Measurements from ENCODE around the gene GLMP.
"Not testable (repeated sequence)": the region's sequence is repeated elsewhere in the genome, so short reads cannot be mapped to it uniquely, and the experiment has no call there.

Gene GLMP

GRCh38 chr1:156295391-156295947 lies at the start of gene GLMP:
TSS of gene GLMP (minus strand) at chr1:156295679. CDS start at chr1:156295645, 34 bp downstream.
- peak; percentile 29 for DNase-seq (ENCODE audit: low read depth)

GRCh38 chr1:156344409-156344808 lies 48.9 kb upstream of the GLMP start:
- no peak for DNase-seq (ENCODE audit: low read depth)

- no peak for DNase-seq (ENCODE audit: low read depth)
Observed at GRCh38 chr1:156342166-156342955, 46.9 kb upstream of the GLMP start.

- peak; percentile 99 for DNase-seq (ENCODE audit: low read depth)
Observed at GRCh38 chr1:156338180-156338976, 42.9 kb upstream of the GLMP start, which contains the start of the genes CCT3 and TSACC. TSS of gene CCT3 (minus strand) at chr1:156338292. CDS start at chr1:156338184, 108 bp downstream. TSS of gene TSACC (plus strand) at chr1:156338526. CDS start at chr1:156339758, 1,232 bp downstream.

- no peak for DNase-seq (ENCODE audit: low read depth)
Observed at GRCh38 chr1:156337888-156338179, 42.4 kb upstream of the GLMP start.

GRCh38 chr1:156337052-156337887 lies 41.8 kb upstream of the GLMP start:
- no peak for DNase-seq (ENCODE audit: low read depth)

- no peak for DNase-seq (ENCODE audit: low read depth)
Observed at GRCh38 chr1:156336242-156336641, 40.8 kb upstream of the GLMP start.

- DNase-seq (ENCODE audit: low read depth), result not testable (repeated sequence)
Observed at GRCh38 chr1:156323179-156323578, 27.7 kb upstream of the GLMP start.

- no peak for DNase-seq (ENCODE audit: low read depth)
Observed at GRCh38 chr1:156320560-156320959, 25.1 kb upstream of the GLMP start.

- DNase-seq (ENCODE audit: low read depth), result no peak
Observed at GRCh38 chr1:156319664-156320063, 24.2 kb upstream of the GLMP start.

- no peak for DNase-seq (ENCODE audit: low read depth)
Observed at GRCh38 chr1:156316909-156317308, 21.4 kb upstream of the GLMP start.

- DNase-seq (ENCODE audit: low read depth), result no peak
Observed at GRCh38 chr1:156310962-156311361, 15.5 kb upstream of the GLMP start.

- DNase-seq (ENCODE audit: low read depth), result no peak
Observed at GRCh38 chr1:156308078-156308477, 12.6 kb upstream of the GLMP start.

- DNase-seq (ENCODE audit: low read depth), result no peak
Observed at GRCh38 chr1:156305215-156305614, 9.7 kb upstream of the GLMP start.

- no peak for DNase-seq (ENCODE audit: low read depth)
Observed at GRCh38 chr1:156303241-156303640, 7.8 kb upstream of the GLMP start.

GRCh38 chr1:156298852-156299357 lies 3.4 kb upstream of the GLMP start, which contains the start of gene VHLL:
TSS of gene VHLL (minus strand) at chr1:156299307. CDS start at chr1:156299189, 118 bp downstream.
- no peak for DNase-seq (ENCODE audit: low read depth)

GRCh38 chr1:156293895-156294294 lies 1.6 kb downstream of the GLMP start:
- DNase-seq (ENCODE audit: low read depth), result no peak

GRCh38 chr1:156293098-156293434 lies 2.4 kb downstream of the GLMP start:
- DNase-seq (ENCODE audit: low read depth), result no peak

- no peak for DNase-seq (ENCODE audit: low read depth)
Observed at GRCh38 chr1:156291226-156292061, 4.0 kb downstream of the GLMP start.

GRCh38 chr1:156289857-156290256 lies 5.6 kb downstream of the GLMP start:
- no peak for DNase-seq (ENCODE audit: low read depth)

GRCh38 chr1:156286061-156286460 lies 9.4 kb downstream of the GLMP start:
- DNase-seq (ENCODE audit: low read depth), result no peak
